Keratinocyte (primary cell): ENCODE results near the gene KCNV2. TPM values are rescaled to one million over a fixed set of nuclear protein-coding genes. Genes with fewer than 3 reads are reported as not detected.

ENCODE experiments used
- DNase-seq: peaks from one replicate; pipeline ENCODE4 v3.0.0-alpha.2; 2011; ENCODE audit warnings: low read depth, missing footprints, low spot score
- FAIRE-seq: peaks from 2 replicates; lab custom pipeline; 2011; peaks lifted over from hg19 to GRCh38; lab: Jason Lieb, UNC
- H2AFZ ChIP-seq: 2 replicates; pipeline ENCODE4 v1.6.0; 2012; ENCODE audit warnings: low read length, control low read depth, inconsistent platforms; ENCODE audit not compliant: control insufficient read depth
- H3K27ac ChIP-seq: 2 replicates; pipeline ENCODE4 v1.5.1; 2011; ENCODE audit warnings: low read length; ENCODE audit not compliant: control insufficient read depth, insufficient read depth
- H3K27me3 ChIP-seq: 3 replicates; pipeline ENCODE4 v1.6.0; 2011; ENCODE audit warnings: low read length; ENCODE audit not compliant: control insufficient read depth, insufficient read depth; ENCODE audit errors: extremely low read depth
- H3K36me3 ChIP-seq, 2 experiments: 2 replicates in 1 of 2; 3 replicates in 1 of 2; pipeline ENCODE4 v1.5.1; 2011; ENCODE audit warnings: low read length in 2 of 2, mild to moderate bottlenecking in 1 of 2; ENCODE audit not compliant: control insufficient read depth in 2 of 2, insufficient read depth in 2 of 2; ENCODE audit errors: extremely low read depth in 1 of 2
- H3K4me1 ChIP-seq: 3 replicates; pipeline ENCODE4 v1.5.1; 2011; ENCODE audit warnings: low read length; ENCODE audit not compliant: control insufficient read depth, insufficient read depth; ENCODE audit errors: extremely low read depth
- H3K4me2 ChIP-seq: 3 replicates; pipeline ENCODE4 v1.6.0; 2011; ENCODE audit warnings: low read depth, low read length; ENCODE audit not compliant: control insufficient read depth, insufficient read depth; ENCODE audit errors: extremely low read depth
- H3K4me3 ChIP-seq, 3 experiments: fragments of 200-600 bp in 1 of 3; sonication (generic) in 1 of 3; 2 replicates in 2 of 3; 3 replicates in 1 of 3; pipeline ENCODE4 v1.5.1; 2011 to 2016; ENCODE audit warnings: low read length in 3 of 3, mild to moderate bottlenecking in 3 of 3, control low read depth in 2 of 3, inconsistent platforms in 1 of 3, low read depth in 1 of 3, mixed read lengths in 1 of 3, mixed run types in 1 of 3, moderate library complexity in 1 of 3; ENCODE audit not compliant: control insufficient read depth in 2 of 3, insufficient read depth in 2 of 3; ENCODE audit errors: extremely low read depth in 1 of 3
- H3K79me2 ChIP-seq: 2 replicates; pipeline ENCODE4 v1.6.0; 2012; ENCODE audit warnings: low read length; ENCODE audit not compliant: control insufficient read depth, insufficient read depth
- H3K9ac ChIP-seq: 3 replicates; pipeline ENCODE4 v1.6.0; 2011; ENCODE audit warnings: low read length; ENCODE audit not compliant: control insufficient read depth, insufficient read depth; ENCODE audit errors: extremely low read depth
- H3K9me1 ChIP-seq: 3 replicates; pipeline ENCODE4 v1.6.0; 2011; ENCODE audit warnings: low read length; ENCODE audit not compliant: control insufficient read depth, insufficient read depth; ENCODE audit errors: extremely low read depth
- H3K9me3 ChIP-seq: 2 replicates; pipeline ENCODE4 v1.5.1; 2012; ENCODE audit warnings: low read depth, low read length; ENCODE audit not compliant: control insufficient read depth
- H4K20me1 ChIP-seq: 3 replicates; pipeline ENCODE4 v1.6.0; 2011; ENCODE audit warnings: low read length; ENCODE audit not compliant: control insufficient read depth, insufficient read depth; ENCODE audit errors: extremely low read depth
- EZH2 ChIP-seq: IDR thresholded peaks from one replicate; pipeline ENCODE4 v1.6.1; 2012; ENCODE audit warnings: inconsistent platforms, mild to moderate bottlenecking, low read length, moderate library complexity
- dilution Hi-C: fragments of 300-500 bp; cut with MboI; formaldehyde crosslinking; loops from one replicate; pipeline ENCODE4 v1.7.0; 2020; ENCODE audit warnings: low sequenced_read_pairs; ENCODE audit not compliant: extremely low pct_ligation_motif_present
- polyA plus RNA-seq, 5 experiments: library from polyadenylated mRNA; depleted of rRNA in 3 of 5; stranded (reverse) in 3 of 5; stranded (forward) in 1 of 5; unstranded in 1 of 5; fragments of >200 nt; gene quantifications; 1 replicate in 1 of 5; 2 replicates in 3 of 5; 3 replicates in 1 of 5; pipeline versions ENCODE4 v1.2.1 to v1.2.3, GENCODE V29; 2011 to 2012; ENCODE audit warnings: missing spikeins in 2 of 5, low read depth in 1 of 5, low replicate concordance in 1 of 5
- TF ChIP-seq, protein P1 (sequence below), 3 experiments: IDR thresholded peaks in 1 of 3; conservative IDR thresholded peaks in 1 of 3; optimal IDR thresholded peaks in 1 of 3; 2 replicates in 2 of 3; 3 replicates in 1 of 3; pipeline versions ENCODE3 to v1.5.1; 2011; ENCODE audit warnings: low read length in 3 of 3, mild to moderate bottlenecking in 3 of 3, moderate library complexity in 2 of 3, control low read depth in 1 of 3, inconsistent platforms in 1 of 3; ENCODE audit not compliant: insufficient read depth in 2 of 3; ENCODE audit errors: extremely low read depth in 1 of 3

The KCNV2 gene
- polyA plus RNA-seq, 1 donor (not counting 4 experiments of a cell fraction or from before 2014, with no cell fraction given), result not detected

DNA sequence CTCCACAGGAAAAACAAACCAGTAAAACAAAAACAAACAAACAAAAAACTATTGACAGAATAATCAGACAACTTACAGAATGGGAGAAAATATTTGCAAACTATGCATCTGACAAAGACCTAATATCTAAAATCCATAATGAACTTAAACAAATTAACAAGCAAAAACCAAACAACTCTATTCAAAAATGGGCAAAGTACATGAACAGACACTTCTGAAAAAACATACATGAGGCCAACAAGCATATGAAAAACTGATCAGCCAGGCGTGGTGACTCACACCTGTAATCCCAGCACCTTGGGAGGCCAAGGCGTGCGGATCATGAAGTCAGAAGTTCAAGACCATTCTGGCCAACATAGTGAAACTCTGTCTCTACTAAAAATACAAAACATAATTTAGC lies 60.1 kb downstream of the KCNV2 start:
- Histone ChIP-seq H3K4me3 (no peak overlapping the region), H3K4me2 (no peak overlapping the region), H3K27ac (no peak overlapping the region), H3K36me3 (peaks cover 11 to 12% of the 10 kb centered on the region in 2 experiments), H3K79me2 (peaks cover 15% of the 10 kb centered on the region), H4K20me1 (no peaks in the 10 kb centered on the region), H3K4me1 (no peaks in the 10 kb centered on the region), H3K27me3 (no peaks in the 10 kb centered on the region), H2AFZ (no peak overlapping the region), H3K9ac (no peak overlapping the region), H3K9me3 (peaks cover 3% of the 10 kb centered on the region), H3K9me1 (no peaks in the 10 kb centered on the region)
- FAIRE-seq (no peak), DNase-seq (no peak)
- dilution Hi-C loops, result no loop called here
- TF ChIP-seq, protein P1, sequence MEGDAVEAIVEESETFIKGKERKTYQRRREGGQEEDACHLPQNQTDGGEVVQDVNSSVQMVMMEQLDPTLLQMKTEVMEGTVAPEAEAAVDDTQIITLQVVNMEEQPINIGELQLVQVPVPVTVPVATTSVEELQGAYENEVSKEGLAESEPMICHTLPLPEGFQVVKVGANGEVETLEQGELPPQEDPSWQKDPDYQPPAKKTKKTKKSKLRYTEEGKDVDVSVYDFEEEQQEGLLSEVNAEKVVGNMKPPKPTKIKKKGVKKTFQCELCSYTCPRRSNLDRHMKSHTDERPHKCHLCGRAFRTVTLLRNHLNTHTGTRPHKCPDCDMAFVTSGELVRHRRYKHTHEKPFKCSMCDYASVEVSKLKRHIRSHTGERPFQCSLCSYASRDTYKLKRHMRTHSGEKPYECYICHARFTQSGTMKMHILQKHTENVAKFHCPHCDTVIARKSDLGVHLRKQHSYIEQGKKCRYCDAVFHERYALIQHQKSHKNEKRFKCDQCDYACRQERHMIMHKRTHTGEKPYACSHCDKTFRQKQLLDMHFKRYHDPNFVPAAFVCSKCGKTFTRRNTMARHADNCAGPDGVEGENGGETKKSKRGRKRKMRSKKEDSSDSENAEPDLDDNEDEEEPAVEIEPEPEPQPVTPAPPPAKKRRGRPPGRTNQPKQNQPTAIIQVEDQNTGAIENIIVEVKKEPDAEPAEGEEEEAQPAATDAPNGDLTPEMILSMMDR (optimal IDR thresholded peaks at IDR 0.05 in 1 of 3, IDR thresholded peaks at IDR 0.05 in 1 of 3, conservative IDR thresholded peaks at IDR 0.05 in 1 of 3; ENCODE audit: extremely low read depth in 1 of 3, insufficient read depth in 2 of 3, low read length in 3 of 3), result no peak
- TF ChIP-seq EZH2, result no peak

DNA sequence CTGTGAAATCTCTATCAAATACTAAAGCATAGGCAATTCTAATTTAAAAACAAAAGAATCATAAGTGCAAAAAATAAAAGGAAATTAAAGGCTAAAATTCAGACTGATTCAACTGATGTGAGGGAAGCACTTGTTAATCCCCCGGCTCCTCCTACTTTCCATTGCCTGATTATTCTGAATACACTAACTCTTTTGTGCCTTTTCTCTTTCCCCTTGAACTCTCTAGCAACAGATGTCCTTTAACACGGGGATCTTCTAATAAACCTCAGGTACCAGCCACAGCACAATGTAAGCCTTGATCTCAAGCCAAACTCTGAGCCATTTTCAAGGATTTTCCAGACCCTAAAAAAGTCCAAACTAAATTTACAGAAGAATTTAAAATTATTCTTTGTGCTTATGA lies 61.5 kb downstream of the KCNV2 start:
- H3K27me3 ChIP-seq, result no peaks in the 10 kb centered on the region
- no peak overlapping the region for H3K4me3 ChIP-seq
- DNase-seq (no peak), FAIRE-seq (no peak)
- H3K4me1 ChIP-seq, result no peaks in the 10 kb centered on the region
- TF ChIP-seq EZH2, result no peak
- TF ChIP-seq, protein P1 (optimal IDR thresholded peaks at IDR 0.05 in 1 of 3, IDR thresholded peaks at IDR 0.05 in 1 of 3, conservative IDR thresholded peaks at IDR 0.05 in 1 of 3; ENCODE audit: extremely low read depth in 1 of 3, insufficient read depth in 2 of 3, low read length in 3 of 3), result no peak
- peaks cover 15% of the 10 kb centered on the region for H3K79me2 ChIP-seq
- dilution Hi-C loops, result no loop called here
- no peak overlapping the region for H3K4me2 ChIP-seq
- H3K9me1 ChIP-seq, result no peaks in the 10 kb centered on the region
- H4K20me1 ChIP-seq, result no peaks in the 10 kb centered on the region
- H2AFZ ChIP-seq, result no peak overlapping the region
- H3K9me3 ChIP-seq, result peaks cover 3% of the 10 kb centered on the region
- H3K36me3 ChIP-seq, result peaks cover 11 to 12% of the 10 kb centered on the region in 2 experiments
- H3K9ac ChIP-seq, result no peak overlapping the region
- H3K27ac ChIP-seq, result no peak overlapping the region

Other genes starting within 250 kb of the KCNV2 start
- 6.1 to 7.4 TPM (median 7.0 TPM) in 3 replicates for gene VLDLR, start 95.7 kb upstream of the KCNV2 start, polyA plus RNA-seq
- gene PUM3, start 126.6 kb downstream of the KCNV2 start, polyA plus RNA-seq, result 36.6 to 60.9 TPM (median 55.1 TPM) in 3 replicates